ENCODE measurements around the gene RNF207. TPM values are rescaled to one million over a fixed set of nuclear protein-coding genes. Genes with fewer than 3 reads are reported as not detected.

The RNF207 gene
- total RNA-seq, 1 experiment from 2014 or later, result 4.9 TPM

GRCh38 chr1:6202256-6202655, 3.7 kb upstream of the RNF207 start:
- Histone ChIP-seq H3K27ac (ENCODE audit: insufficient read length, low read depth, low read length) (no peak overlapping the region), H2BK15ac (ENCODE audit: low read depth, low read length) (no peak overlapping the region), H3K79me1 (ENCODE audit: insufficient read depth, low read depth, low read length, poor library complexity, severe bottlenecking) (no peaks in the 10 kb centered on the region), H2AFZ (ENCODE audit: low read length) (no peak overlapping the region), H3K4me1 (ENCODE audit: insufficient read depth, low read length) (peaks cover 4% of the 10 kb centered on the region; the same call in 1 of the 2 replicates), H3K23me2 (ENCODE audit: insufficient read length, low read depth, low read length, poor library complexity, severe bottlenecking) (peaks cover 24% of the 10 kb centered on the region), H2BK120ac (ENCODE audit: low read depth, low read length, poor library complexity, severe bottlenecking) (no peak overlapping the region), H3K9me3 (ENCODE audit: control insufficient read depth, low read depth, low read length) (no peaks in the 10 kb centered on the region), H4K20me1 (ENCODE audit: control insufficient read depth, insufficient read depth, insufficient read length) (no peaks in the 10 kb centered on the region), H3K23ac (ENCODE audit: insufficient read length, low read depth, low read length) (no peak overlapping the region), H4K91ac (ENCODE audit: insufficient read length, low read depth, low read length) (no peak overlapping the region), H3T11ph (ENCODE audit: low read length) (no peak overlapping the region), H3K9ac (ENCODE audit: extremely low read depth, insufficient read length, low read length) (no peak overlapping the region), H3K18ac (ENCODE audit: insufficient read length, low read depth, low read length) (no peak overlapping the region), H3K4me2 (ENCODE audit: insufficient read depth, insufficient read length, low read length) (no peak overlapping the region), H3K27me3 (ENCODE audit: insufficient read depth, low read length) (no peaks in the 10 kb centered on the region; the same call in 1 of the 2 replicates), H3K56ac (ENCODE audit: insufficient read length, low read depth, low read length) (no peak overlapping the region), H2AK5ac (ENCODE audit: insufficient read length, low read length) (no peak overlapping the region), H2BK12ac (ENCODE audit: insufficient read length, low read depth, low read length) (no peak overlapping the region), H3K4ac (ENCODE audit: low read depth, low read length) (no peak overlapping the region), H2BK20ac (ENCODE audit: low read depth, low read length, poor library complexity, severe bottlenecking) (no peak overlapping the region), H2BK5ac (ENCODE audit: insufficient read length, low read length) (no peak overlapping the region), H3K14ac (ENCODE audit: insufficient read depth, low read length) (no peak overlapping the region), H4K5ac (ENCODE audit: insufficient read length, low read depth, low read length) (no peak overlapping the region), H3K79me2 (ENCODE audit: insufficient read depth, low read length) (peaks cover 21% of the 10 kb centered on the region; the same call in 1 of the 2 replicates), H4K8ac (replicated peaks; ENCODE audit: insufficient read length, low read depth, low read length) (no peak overlapping the region)
- Mint-ChIP-seq H3K27me3 (ENCODE audit: low read depth) (peaks cover 16% of the 10 kb centered on the region), H3K36me3 (ENCODE audit: insufficient read depth in 1 of 3, low read depth in 3 of 3) (peaks cover 16 to 17% (median 16%) of the 10 kb centered on the region in 3 experiments), H3K4me3 (no peak overlapping the region), H3K4me1 (peaks cover 29 to 39% of the 10 kb centered on the region in 2 experiments), H3K27ac (no peak overlapping the region), H3K9me3 (no peaks in the 10 kb centered on the region)
- TF ChIP-seq, protein P1, sequence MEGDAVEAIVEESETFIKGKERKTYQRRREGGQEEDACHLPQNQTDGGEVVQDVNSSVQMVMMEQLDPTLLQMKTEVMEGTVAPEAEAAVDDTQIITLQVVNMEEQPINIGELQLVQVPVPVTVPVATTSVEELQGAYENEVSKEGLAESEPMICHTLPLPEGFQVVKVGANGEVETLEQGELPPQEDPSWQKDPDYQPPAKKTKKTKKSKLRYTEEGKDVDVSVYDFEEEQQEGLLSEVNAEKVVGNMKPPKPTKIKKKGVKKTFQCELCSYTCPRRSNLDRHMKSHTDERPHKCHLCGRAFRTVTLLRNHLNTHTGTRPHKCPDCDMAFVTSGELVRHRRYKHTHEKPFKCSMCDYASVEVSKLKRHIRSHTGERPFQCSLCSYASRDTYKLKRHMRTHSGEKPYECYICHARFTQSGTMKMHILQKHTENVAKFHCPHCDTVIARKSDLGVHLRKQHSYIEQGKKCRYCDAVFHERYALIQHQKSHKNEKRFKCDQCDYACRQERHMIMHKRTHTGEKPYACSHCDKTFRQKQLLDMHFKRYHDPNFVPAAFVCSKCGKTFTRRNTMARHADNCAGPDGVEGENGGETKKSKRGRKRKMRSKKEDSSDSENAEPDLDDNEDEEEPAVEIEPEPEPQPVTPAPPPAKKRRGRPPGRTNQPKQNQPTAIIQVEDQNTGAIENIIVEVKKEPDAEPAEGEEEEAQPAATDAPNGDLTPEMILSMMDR (conservative IDR thresholded peaks at IDR 0.05), result no peak
- no peak for DNase-seq
- no CpG with 5 or more reads among the region's 7 CpGs for WGBS (ENCODE audit: extremely low coverage, insufficient read length, low lambda C conversion rate)
